DOHH2 (cell line): ENCODE data around the gene DESI1.
"Not testable (repeated sequence)": the region's sequence is repeated elsewhere in the genome, so short reads cannot be mapped to it uniquely, and the experiment has no call there.

Experiments used
- H3F3A ChIP-seq: fragments of 200-600 bp; sonication (generic), shearing (Covaris generic); 2 replicates; pipeline ENCODE4 v1.6.0; 2016; ENCODE audit warnings: antibody characterized with exemption, mild to moderate bottlenecking; ENCODE audit not compliant: control insufficient read depth, insufficient read depth
- H3K27ac ChIP-seq: fragments of 200-600 bp; sonication (generic); 2 replicates; pipeline ENCODE4 v1.5.1; 2014; ENCODE audit warnings: low read depth, mild to moderate bottlenecking, low read length, moderate library complexity
- H3K27me3 ChIP-seq: fragments of 200-600 bp; sonication (generic); 2 replicates; pipeline ENCODE4 v1.6.1; 2014; ENCODE audit warnings: mild to moderate bottlenecking, low read length, mixed read lengths; ENCODE audit not compliant: control insufficient read depth
- H3K36me3 ChIP-seq: fragments of 200-600 bp; sonication (generic); 2 replicates; pipeline ENCODE4 v1.6.1; 2014; ENCODE audit warnings: mild to moderate bottlenecking, low read length, moderate library complexity, mixed read lengths; ENCODE audit not compliant: control insufficient read depth
- H3K4me1 ChIP-seq: fragments of 200-600 bp; sonication (generic); 2 replicates; pipeline ENCODE4 v1.6.1; 2014; ENCODE audit warnings: mild to moderate bottlenecking, low read length, mixed read lengths; ENCODE audit not compliant: control insufficient read depth
- H3K4me2 ChIP-seq: fragments of 200-600 bp; sonication (generic); 2 replicates; pipeline ENCODE4 v1.6.0; 2014; ENCODE audit warnings: mild to moderate bottlenecking, low read length, moderate library complexity
- H3K4me3 ChIP-seq: fragments of 200-600 bp; sonication (generic); 2 replicates; pipeline ENCODE4 v1.5.1; 2014; ENCODE audit warnings: mild to moderate bottlenecking, low read length, mixed read lengths
- H3K79me2 ChIP-seq: fragments of 200-600 bp; sonication (generic); 2 replicates; pipeline ENCODE4 v1.6.1; 2014; ENCODE audit warnings: mild to moderate bottlenecking, low read length, mixed read lengths; ENCODE audit not compliant: control insufficient read depth
- H3K9me2 ChIP-seq: fragments of 200-600 bp; sonication (generic); replicated peaks from 2 replicates; pipeline ENCODE4 v1.6.1; 2014; ENCODE audit warnings: mild to moderate bottlenecking, low read length, mixed read lengths; ENCODE audit not compliant: control insufficient read depth
- H3K9me3 ChIP-seq: fragments of 200-600 bp; sonication (generic); 2 replicates; pipeline ENCODE4 v1.6.1; 2014; ENCODE audit warnings: antibody characterized with exemption, low read length, mixed read lengths; ENCODE audit not compliant: control insufficient read depth, insufficient read depth
- H4K20me1 ChIP-seq: fragments of 200-600 bp; sonication (generic); 2 replicates; pipeline ENCODE4 v1.6.0; 2014; ENCODE audit warnings: low read depth, mild to moderate bottlenecking, antibody characterized with exemption, low read length, moderate library complexity; ENCODE audit not compliant: control insufficient read depth, insufficient read depth
- CTCF ChIP-seq: fragments of 200-600 bp; sonication (generic); IDR thresholded peaks from one replicate; pipeline ENCODE4 v1.5.1; 2014; ENCODE audit warnings: antibody characterized with exemption, mild to moderate bottlenecking, low read depth, low read length; ENCODE audit not compliant: poor library complexity, severe bottlenecking
- EZH2phosphoT487 ChIP-seq: fragments of 200-600 bp; sonication (generic); IDR thresholded peaks from 2 replicates; pipeline ENCODE4 v1.6.1; 2017; ENCODE audit warnings: borderline replicate concordance, mild to moderate bottlenecking, antibody characterized with exemption, low read length, moderate library complexity, mixed read lengths

DESI1 gene

GRCh38 chr22:41562461-41562860, 58.4 kb downstream of the DESI1 start:
- Histone ChIP-seq H3F3A (no peaks in the 10 kb centered on the region), H3K79me2 (no peaks in the 10 kb centered on the region), H3K9me3 (no peaks in the 10 kb centered on the region), H3K4me1 (no peaks in the 10 kb centered on the region), H3K4me3 (no peak overlapping the region), H3K9me2 (no peaks in the 10 kb centered on the region), H3K27ac (no peak overlapping the region), H3K27me3 (peaks cover 29% of the 10 kb centered on the region), H4K20me1 (no peaks in the 10 kb centered on the region), H3K36me3 (no peaks in the 10 kb centered on the region), H3K4me2 (no peak overlapping the region)
- TF ChIP-seq EZH2phosphoT487 = no peak
- no peak for TF ChIP-seq CTCF

GRCh38 chr22:41561788-41562187, 59.1 kb downstream of the DESI1 start:
- H3K27me3 ChIP-seq = peaks cover 32% of the 10 kb centered on the region
- H3K4me2 ChIP-seq = no peak overlapping the region
- H4K20me1 ChIP-seq = no peaks in the 10 kb centered on the region
- H3F3A ChIP-seq = no peaks in the 10 kb centered on the region
- no peak for TF ChIP-seq EZH2phosphoT487
- no peak for TF ChIP-seq CTCF
- H3K36me3 ChIP-seq = no peaks in the 10 kb centered on the region
- H3K4me1 ChIP-seq = no peaks in the 10 kb centered on the region
- H3K4me3 ChIP-seq = no peak overlapping the region
- H3K9me2 ChIP-seq = no peaks in the 10 kb centered on the region
- H3K79me2 ChIP-seq = no peaks in the 10 kb centered on the region
- no peak overlapping the region for H3K27ac ChIP-seq
- H3K9me3 ChIP-seq = no peaks in the 10 kb centered on the region

GRCh38 chr22:41561335-41561734, 59.5 kb downstream of the DESI1 start:
- Histone ChIP-seq H3K27ac (no peak overlapping the region), H4K20me1 (no peaks in the 10 kb centered on the region), H3K4me3 (no peak overlapping the region), H3K4me1 (no peaks in the 10 kb centered on the region), H3K9me3 (no peaks in the 10 kb centered on the region), H3F3A (no peaks in the 10 kb centered on the region), H3K27me3 (peaks cover 33% of the 10 kb centered on the region), H3K9me2 (no peaks in the 10 kb centered on the region), H3K4me2 (no peak overlapping the region), H3K36me3 (no peaks in the 10 kb centered on the region), H3K79me2 (no peaks in the 10 kb centered on the region)
- TF ChIP-seq CTCF (no peak), EZH2phosphoT487 (no peak)

GRCh38 chr22:41560095-41560471, 60.8 kb downstream of the DESI1 start:
- H3K27ac ChIP-seq = no peak overlapping the region
- H3K4me1 ChIP-seq = no peaks in the 10 kb centered on the region
- peaks cover 35% of the 10 kb centered on the region for H3K27me3 ChIP-seq
- H4K20me1 ChIP-seq = no peaks in the 10 kb centered on the region
- H3K9me2 ChIP-seq = no peaks in the 10 kb centered on the region
- H3K4me2 ChIP-seq = no peak overlapping the region
- no peak overlapping the region for H3K4me3 ChIP-seq
- no peak for TF ChIP-seq CTCF
- TF ChIP-seq EZH2phosphoT487 = no peak
- H3K9me3 ChIP-seq = no peaks in the 10 kb centered on the region
- H3K79me2 ChIP-seq = no peaks in the 10 kb centered on the region
- no peaks in the 10 kb centered on the region for H3F3A ChIP-seq
- no peaks in the 10 kb centered on the region for H3K36me3 ChIP-seq

- not testable (repeated sequence) for H4K20me1 ChIP-seq, H3K9me2 ChIP-seq, H3K36me3 ChIP-seq, H3K4me3 ChIP-seq, H3K79me2 ChIP-seq, H3K9me3 ChIP-seq, H3K4me1 ChIP-seq, H3F3A ChIP-seq, H3K4me2 ChIP-seq, H3K27ac ChIP-seq
- H3K27me3 ChIP-seq = peaks cover 35% of the 10 kb centered on the region
These were observed 62.6 kb downstream of the DESI1 start for GRCh38 chr22:41558241-41558630.
